Epithelial cell of esophagus (primary cell): Measurements from ENCODE around the gene SFMBT2.

Experiments
- DNase-seq: peaks from one replicate; pipeline ENCODE4 v3.0.0; 2010; ENCODE audit warnings: low read depth
- H3K4me3 ChIP-seq: 2 replicates; pipeline ENCODE4 v1.5.1; 2011; ENCODE audit warnings: mild to moderate bottlenecking, low read length, control low read depth
- TF ChIP-seq, protein P1 (sequence below): IDR thresholded peaks from 2 replicates; pipeline ENCODE4 v1.5.1; 2011; ENCODE audit warnings: low read depth, mild to moderate bottlenecking, low read length, control low read depth, inconsistent platforms; ENCODE audit not compliant: insufficient read depth; ENCODE audit errors: missing control alignments

Gene SFMBT2

DNA sequence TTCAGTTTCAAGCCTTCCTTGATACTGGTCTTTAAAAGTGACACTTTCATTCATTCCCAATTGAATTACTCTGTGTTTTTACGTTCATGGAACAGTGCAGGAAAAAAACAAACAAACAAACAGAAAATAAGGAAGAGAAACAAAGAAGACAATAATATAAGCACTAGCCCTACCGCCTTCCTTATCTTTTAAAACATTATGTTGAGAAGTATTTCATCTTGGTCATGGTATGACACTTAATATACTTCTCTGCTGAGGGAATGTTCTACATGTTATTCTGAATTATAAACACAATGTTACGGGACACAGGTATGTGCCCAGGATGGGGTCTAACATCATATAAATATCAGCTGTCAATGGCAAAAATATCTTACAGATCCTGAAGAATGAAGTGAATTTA, 176.7 kb downstream of the SFMBT2 start:
- TF ChIP-seq, protein P1, sequence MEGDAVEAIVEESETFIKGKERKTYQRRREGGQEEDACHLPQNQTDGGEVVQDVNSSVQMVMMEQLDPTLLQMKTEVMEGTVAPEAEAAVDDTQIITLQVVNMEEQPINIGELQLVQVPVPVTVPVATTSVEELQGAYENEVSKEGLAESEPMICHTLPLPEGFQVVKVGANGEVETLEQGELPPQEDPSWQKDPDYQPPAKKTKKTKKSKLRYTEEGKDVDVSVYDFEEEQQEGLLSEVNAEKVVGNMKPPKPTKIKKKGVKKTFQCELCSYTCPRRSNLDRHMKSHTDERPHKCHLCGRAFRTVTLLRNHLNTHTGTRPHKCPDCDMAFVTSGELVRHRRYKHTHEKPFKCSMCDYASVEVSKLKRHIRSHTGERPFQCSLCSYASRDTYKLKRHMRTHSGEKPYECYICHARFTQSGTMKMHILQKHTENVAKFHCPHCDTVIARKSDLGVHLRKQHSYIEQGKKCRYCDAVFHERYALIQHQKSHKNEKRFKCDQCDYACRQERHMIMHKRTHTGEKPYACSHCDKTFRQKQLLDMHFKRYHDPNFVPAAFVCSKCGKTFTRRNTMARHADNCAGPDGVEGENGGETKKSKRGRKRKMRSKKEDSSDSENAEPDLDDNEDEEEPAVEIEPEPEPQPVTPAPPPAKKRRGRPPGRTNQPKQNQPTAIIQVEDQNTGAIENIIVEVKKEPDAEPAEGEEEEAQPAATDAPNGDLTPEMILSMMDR: no peak
- no peak for DNase-seq
- H3K4me3 ChIP-seq: no peak overlapping the region

DNA sequence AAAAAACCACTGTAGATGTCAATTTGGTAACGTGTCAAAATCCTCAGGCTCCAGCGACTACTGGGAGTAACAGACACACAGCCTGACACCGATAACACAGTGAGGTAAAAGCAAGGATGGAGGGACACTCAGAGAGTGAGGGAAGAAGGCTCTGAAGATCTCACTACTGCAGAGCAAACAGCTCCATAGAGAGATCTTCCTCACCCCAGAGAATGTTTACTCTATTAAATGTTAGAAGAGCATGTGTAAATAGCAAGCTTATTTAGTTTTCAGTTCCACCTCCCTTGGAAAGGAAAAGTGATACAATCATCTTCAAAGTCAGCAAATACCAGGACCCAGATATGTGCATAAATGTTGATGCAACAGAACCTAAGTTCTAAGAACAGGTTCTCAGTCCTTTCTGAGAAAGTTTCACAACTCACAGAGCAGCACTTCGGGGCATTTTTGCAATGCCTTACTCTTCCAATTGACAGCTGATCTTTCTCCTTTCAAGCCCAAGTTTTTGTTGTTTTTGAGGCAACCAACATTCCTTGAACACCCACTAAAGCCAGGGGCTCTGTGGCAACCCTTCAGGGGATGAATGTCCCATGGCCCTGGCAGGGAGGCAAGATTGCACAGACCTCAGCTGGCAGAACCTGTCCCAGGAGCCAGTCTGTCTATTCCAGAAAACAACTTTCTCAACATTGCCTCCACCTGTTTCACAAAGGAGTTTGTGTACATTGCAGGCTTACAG, 177.4 kb downstream of the SFMBT2 start:
- TF ChIP-seq, protein P1: no peak
- H3K4me3 ChIP-seq: no peak overlapping the region
- peak; percentile 64 for DNase-seq

DNA sequence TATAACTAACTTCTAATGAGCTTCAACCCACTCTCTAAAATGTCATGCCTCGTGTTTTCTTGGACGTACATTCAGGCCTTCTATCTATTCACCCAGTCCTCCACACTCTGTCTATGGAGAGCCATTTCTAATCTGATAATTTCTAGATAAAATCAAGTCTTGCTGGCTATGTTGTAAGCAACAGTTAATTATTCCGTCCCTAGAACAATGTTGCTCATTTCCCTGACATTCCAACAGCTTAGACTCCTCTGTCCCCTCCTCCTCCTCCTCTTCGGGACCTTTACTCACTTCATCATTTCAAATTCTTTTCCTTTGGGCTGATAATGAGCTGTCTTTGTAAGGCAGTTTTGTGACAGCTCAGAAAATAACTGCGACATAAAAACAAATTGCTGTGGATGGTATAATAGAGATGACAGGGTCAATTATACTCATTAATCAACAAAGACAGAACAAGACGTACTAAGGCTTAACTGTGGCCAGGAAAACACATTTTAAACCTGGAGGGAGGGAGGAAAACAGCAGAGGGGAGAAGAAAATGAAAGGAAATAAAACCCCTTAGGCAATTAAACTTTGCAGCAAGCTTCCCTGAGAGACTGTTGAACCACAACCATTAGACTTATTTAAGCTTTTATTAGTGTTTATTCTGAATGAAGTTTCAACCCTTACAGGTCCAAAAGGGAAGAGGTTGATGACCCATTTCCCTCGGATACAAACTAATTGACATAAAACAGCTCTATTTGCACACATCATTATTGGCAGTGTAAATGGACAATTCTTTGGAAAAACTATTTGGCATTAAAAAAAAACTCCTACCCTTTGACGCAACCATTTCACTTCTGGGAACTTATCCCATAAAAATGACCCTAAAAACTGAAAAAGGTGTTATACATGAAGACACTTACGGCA, 179.1 kb downstream of the SFMBT2 start:
- no peak overlapping the region for H3K4me3 ChIP-seq
- DNase-seq: no peak
- TF ChIP-seq, protein P1: no peak

DNA sequence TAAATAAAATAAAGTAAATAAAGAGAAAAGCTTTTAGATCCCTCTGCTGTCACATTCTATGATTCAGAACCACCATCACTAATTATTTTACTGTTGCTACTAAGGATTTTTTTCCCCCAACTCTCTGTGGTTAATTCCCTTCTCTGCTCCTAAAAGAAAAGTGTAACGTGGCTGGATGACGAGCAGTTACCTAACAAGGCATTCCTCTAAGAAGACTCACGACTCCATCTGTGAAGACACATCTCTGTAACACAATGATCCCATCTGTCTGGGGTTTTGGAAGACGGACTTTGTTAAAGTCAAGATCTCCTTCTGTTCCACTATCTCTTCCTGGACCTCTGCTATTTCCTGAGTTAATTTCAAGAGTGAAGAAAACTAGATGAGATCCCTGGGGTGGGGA, 179.9 kb downstream of the SFMBT2 start:
- no peak for DNase-seq
- TF ChIP-seq, protein P1: no peak
- no peak overlapping the region for H3K4me3 ChIP-seq

DNA sequence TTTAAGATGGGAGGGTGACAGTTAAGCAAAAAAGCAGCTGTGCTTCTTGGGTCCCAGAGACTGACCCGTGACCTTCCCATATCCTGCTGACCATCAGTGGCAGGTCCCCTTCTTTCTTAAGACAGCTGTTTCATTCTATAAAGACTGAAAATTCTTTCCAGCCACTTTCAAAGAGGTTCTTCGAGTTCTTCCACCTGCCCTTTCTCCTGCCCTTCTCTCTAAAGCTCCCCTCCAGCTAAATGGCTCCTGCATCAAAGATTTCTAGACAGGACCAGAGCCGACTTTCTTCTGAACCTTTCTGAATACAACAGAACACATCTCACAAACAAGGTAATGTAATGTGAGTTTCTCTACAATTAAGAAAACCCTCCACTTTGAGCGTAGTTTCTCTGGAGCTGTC, 180.8 kb downstream of the SFMBT2 start:
- no peak for DNase-seq
- no peak overlapping the region for H3K4me3 ChIP-seq
- TF ChIP-seq, protein P1: no peak

DNA sequence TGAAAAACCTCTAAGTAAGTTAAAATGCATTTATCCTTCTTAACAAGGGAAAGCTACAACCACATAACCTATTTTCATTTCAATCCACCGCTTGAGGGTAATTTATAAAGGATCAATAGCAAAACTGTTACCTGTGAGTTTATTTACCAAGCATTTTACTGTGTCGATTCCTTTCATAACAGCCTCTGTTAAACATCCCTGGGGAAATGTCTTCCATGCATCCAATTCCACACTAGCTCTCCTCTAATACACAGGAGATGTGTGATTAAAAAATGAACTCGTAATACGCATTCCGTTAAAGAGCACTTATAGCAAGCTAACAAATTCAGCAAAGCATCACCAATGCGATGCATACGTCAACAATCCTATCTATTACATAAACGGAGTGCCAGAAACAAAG, 185.7 kb downstream of the SFMBT2 start:
- DNase-seq: no peak
- no peak overlapping the region for H3K4me3 ChIP-seq
- TF ChIP-seq, protein P1: no peak
